Activated naive CD4-positive, alpha-beta T cell (primary cell): ENCODE results near the gene IPO11.

ENCODE experiments used
- DNase-seq, 4 experiments: peaks; one replicate each; lab custom pipeline; 2025; lab: John Stamatoyannopoulos, UW

Gene IPO11

GRCh38 chr5:62572918-62573514 lies 160.5 kb downstream of the IPO11 start:
- DNase-seq = no peak

- DNase-seq = no peak
These were observed 162.0 kb downstream of the IPO11 start for GRCh38 chr5:62574599-62574998.

GRCh38 chr5:62575066-62575465 lies 162.5 kb downstream of the IPO11 start:
- DNase-seq = no peak

GRCh38 chr5:62575489-62575888 lies 162.9 kb downstream of the IPO11 start:
- DNase-seq = no peak

- DNase-seq = no peak
These were observed 164.1 kb downstream of the IPO11 start for GRCh38 chr5:62576570-62577170.

- DNase-seq = no peak
These were observed 164.9 kb downstream of the IPO11 start for GRCh38 chr5:62577488-62577887.

GRCh38 chr5:62578540-62578939 lies 166.0 kb downstream of the IPO11 start, which contains the start of gene LRRC70:
LRRC70 (plus strand) TSS chr5:62578819; CDS start chr5:62579439, 620 bp downstream.
- no peak for DNase-seq

GRCh38 chr5:62579761-62580160 lies 167.2 kb downstream of the IPO11 start:
- DNase-seq = no peak

- no peak for DNase-seq
These were observed 169.5 kb downstream of the IPO11 start for GRCh38 chr5:62581836-62582597.

- no peak for DNase-seq
These were observed 171.8 kb downstream of the IPO11 start for GRCh38 chr5:62584391-62584790.

- no peak for DNase-seq
These were observed 172.7 kb downstream of the IPO11 start for GRCh38 chr5:62585306-62585705.

GRCh38 chr5:62585751-62586150 lies 173.2 kb downstream of the IPO11 start:
- DNase-seq = no peak

- DNase-seq = no peak
These were observed 175.2 kb downstream of the IPO11 start for GRCh38 chr5:62587737-62588136.

- no peak for DNase-seq
These were observed 176.1 kb downstream of the IPO11 start for GRCh38 chr5:62588668-62589067.

GRCh38 chr5:62589504-62589903 lies 176.9 kb downstream of the IPO11 start:
- DNase-seq = no peak

GRCh38 chr5:62590387-62590786 lies 177.8 kb downstream of the IPO11 start:
- DNase-seq = no peak

- no peak for DNase-seq
These were observed 180.0 kb downstream of the IPO11 start for GRCh38 chr5:62592558-62592957.

- DNase-seq = no peak
These were observed 180.8 kb downstream of the IPO11 start for GRCh38 chr5:62593331-62593730.

GRCh38 chr5:62594364-62594984 lies 181.9 kb downstream of the IPO11 start:
- DNase-seq = no peak

- no peak for DNase-seq
These were observed 183.5 kb downstream of the IPO11 start for GRCh38 chr5:62596096-62596495.

- DNase-seq = no peak
These were observed 184.1 kb downstream of the IPO11 start for GRCh38 chr5:62596691-62597090.

GRCh38 chr5:62597314-62597713 lies 184.8 kb downstream of the IPO11 start:
- no peak for DNase-seq
